H1 (cell line): ENCODE data around the gene FRY. TPM values are rescaled to one million over a fixed set of nuclear protein-coding genes. Genes with fewer than 3 reads are reported as not detected.

ENCODE experiments used
- CTCF ChIA-PET: fragments of 300-600 bp; sonication (Branson Sonifier 250); formaldehyde crosslinking; loops from one replicate; lab custom pipeline; 2021; ENCODE audit not compliant: partially characterized antibody; lab: Charles Lee
- POLR2A ChIA-PET: fragments of 300-600 bp; sonication (Branson Sonifier 250); formaldehyde crosslinking; loops from one replicate; lab custom pipeline; 2021; ENCODE audit warnings: inconsistent platforms; ENCODE audit not compliant: partially characterized antibody; lab: Charles Lee
- DNase-seq, 2 experiments: peaks; one replicate each; pipeline versions ENCODE4 v3.0.0 to v3.0.0-alpha.2; 2010 to 2022; ENCODE audit warnings: low spot score in 2 of 2, low read depth in 1 of 2, mixed read lengths in 1 of 2
- FAIRE-seq: peaks from 2 replicates; lab custom pipeline; 2011; peaks lifted over from hg19 to GRCh38; lab: Jason Lieb, UNC
- H2AFZ ChIP-seq: 2 replicates; pipeline ENCODE4 v1.8.1; 2012; ENCODE audit warnings: low read length, inconsistent platforms
- H2AK5ac ChIP-seq: 2 replicates; pipeline ENCODE4 v1.6.1; 2013; ENCODE audit warnings: low read depth, low read length
- H2BK120ac ChIP-seq: replicated peaks from 2 replicates; pipeline ENCODE3; 2013; ENCODE audit warnings: low read depth, low read length, inconsistent platforms
- H2BK12ac ChIP-seq: 2 replicates; pipeline ENCODE4 v1.6.1; 2013; ENCODE audit warnings: low read depth, low read length
- H2BK15ac ChIP-seq: 2 replicates; pipeline ENCODE4 v1.6.1; 2013; ENCODE audit warnings: low read length
- H2BK20ac ChIP-seq: 2 replicates; pipeline ENCODE4 v1.6.1; 2013; ENCODE audit warnings: low read length
- H2BK5ac ChIP-seq: 2 replicates; pipeline ENCODE4 v1.6.1; 2013; ENCODE audit warnings: low read depth, low read length
- H3K14ac ChIP-seq: 2 replicates; pipeline ENCODE4 v1.6.1; 2013; ENCODE audit warnings: inconsistent platforms; ENCODE audit not compliant: insufficient read length
- H3K18ac ChIP-seq: 2 replicates; pipeline ENCODE4 v1.6.1; 2013; ENCODE audit warnings: low read length; ENCODE audit errors: extremely low read depth
- H3K23ac ChIP-seq: 2 replicates; pipeline ENCODE4 v1.6.1; 2013; ENCODE audit warnings: inconsistent platforms; ENCODE audit not compliant: insufficient read length
- H3K23me2 ChIP-seq: 2 replicates; pipeline ENCODE4 v1.6.1; 2013; ENCODE audit warnings: low read depth, low read length
- H3K27ac ChIP-seq: 2 replicates; pipeline ENCODE4 v1.6.1; 2011; ENCODE audit warnings: low read depth, low read length, inconsistent platforms
- H3K27me3 ChIP-seq, 4 experiments: replicated peaks in 1 of 4; 1 replicate in 1 of 4; 2 replicates in 3 of 4; pipeline versions ENCODE4 v1.6.1 to v1.8.1; 2011 to 2013; ENCODE audit warnings: low read length in 3 of 4, mild to moderate bottlenecking in 3 of 4, inconsistent platforms in 2 of 4, mixed read lengths in 2 of 4, moderate library complexity in 1 of 4; ENCODE audit not compliant: control insufficient read depth in 3 of 4, insufficient read depth in 3 of 4; ENCODE audit errors: extremely low read depth in 1 of 4
- H3K36me3 ChIP-seq, 4 experiments: 2 replicates each; pipeline versions ENCODE4 v1.6.1 to v1.8.1; 2011 to 2013; ENCODE audit warnings: mild to moderate bottlenecking in 4 of 4, low read length in 3 of 4, moderate library complexity in 2 of 4, control low read depth in 1 of 4, inconsistent platforms in 1 of 4; ENCODE audit not compliant: insufficient read depth in 4 of 4, control insufficient read depth in 2 of 4
- H3K4ac ChIP-seq: replicated peaks from 2 replicates; pipeline ENCODE3; 2013; ENCODE audit warnings: low read length, low read depth, mixed read lengths, inconsistent platforms; ENCODE audit not compliant: insufficient read length
- H3K4me1 ChIP-seq, 4 experiments: replicated peaks in 1 of 4; 1 replicate in 1 of 4; 2 replicates in 3 of 4; pipeline versions ENCODE4 v1.6.1 to v1.8.1; 2011 to 2013; ENCODE audit warnings: low read length in 3 of 4, inconsistent platforms in 2 of 4, mixed read lengths in 1 of 4; ENCODE audit not compliant: insufficient read depth in 4 of 4, control insufficient read depth in 3 of 4
- H3K4me2 ChIP-seq, 2 experiments: 2 replicates each; pipeline versions ENCODE4 v1.6.1 to v1.8.1; 2011 to 2013; ENCODE audit warnings: low read depth in 2 of 2, low read length in 2 of 2, control low read depth in 1 of 2, inconsistent platforms in 1 of 2, mild to moderate bottlenecking in 1 of 2; ENCODE audit not compliant: insufficient read depth in 1 of 2
- H3K4me3 ChIP-seq, 4 experiments: fragments of 200-600, 300-600 bp in 1 of 4; sonication (generic), shearing (Covaris generic), sonication (Bioruptor Twin) in 1 of 4; 2 replicates each; pipeline versions ENCODE4 v1.5.1 to v1.8.1; 2011 to 2016; ENCODE audit warnings: low read length in 4 of 4, low read depth in 3 of 4, control low read depth in 2 of 4, inconsistent platforms in 2 of 4, mild to moderate bottlenecking in 2 of 4, mixed read lengths in 1 of 4, moderate library complexity in 1 of 4; ENCODE audit not compliant: insufficient read depth in 2 of 4; ENCODE audit errors: extremely low read depth in 1 of 4
- H3K56ac ChIP-seq: replicated peaks from 2 replicates; pipeline ENCODE3; 2013; ENCODE audit warnings: low read depth, mild to moderate bottlenecking, mixed read lengths, low read length, inconsistent platforms; ENCODE audit not compliant: insufficient read length
- H3K79me1 ChIP-seq: 2 replicates; pipeline ENCODE4 v1.6.1; 2013; ENCODE audit warnings: low read depth, low read length, control low read depth
- H3K79me2 ChIP-seq, 2 experiments: 2 replicates each; pipeline versions ENCODE4 v1.6.1 to v1.8.1; 2012 to 2013; ENCODE audit warnings: low read length in 2 of 2, mild to moderate bottlenecking in 2 of 2, inconsistent platforms in 1 of 2; ENCODE audit not compliant: insufficient read depth in 2 of 2, control insufficient read depth in 1 of 2
- H3K9ac ChIP-seq, 4 experiments: replicated peaks in 1 of 4; 1 replicate in 1 of 4; 2 replicates in 3 of 4; pipeline versions ENCODE4 v1.6.1 to v1.8.1; 2011 to 2013; ENCODE audit warnings: low read depth in 3 of 4, low read length in 3 of 4, control low read depth in 2 of 4, mild to moderate bottlenecking in 2 of 4, moderate library complexity in 2 of 4, inconsistent platforms in 1 of 4; ENCODE audit errors: extremely low read depth in 1 of 4
- H3K9me3 ChIP-seq, 2 experiments: 2 replicates each; pipeline versions ENCODE4 v1.6.1 to v1.8.1; 2012 to 2013; ENCODE audit warnings: mild to moderate bottlenecking in 2 of 2, moderate library complexity in 2 of 2, control low read depth in 1 of 2, inconsistent platforms in 1 of 2, low read depth in 1 of 2, low read length in 1 of 2, mixed read lengths in 1 of 2; ENCODE audit not compliant: insufficient read depth in 2 of 2
- H4K20me1 ChIP-seq, 2 experiments: replicated peaks in 1 of 2; 2 replicates each; pipeline versions ENCODE3 to v1.8.1; 2011 to 2013; ENCODE audit warnings: inconsistent platforms in 2 of 2, low read length in 2 of 2, mild to moderate bottlenecking in 1 of 2; ENCODE audit not compliant: insufficient read depth in 2 of 2, control insufficient read depth in 1 of 2
- H4K5ac ChIP-seq: 2 replicates; pipeline ENCODE4 v1.6.1; 2013; ENCODE audit warnings: low read length, low read depth, mixed read lengths, inconsistent platforms; ENCODE audit not compliant: insufficient read length
- H4K8ac ChIP-seq: 2 replicates; pipeline ENCODE4 v1.8.0; 2013; ENCODE audit warnings: mild to moderate bottlenecking, moderate library complexity, low read length, inconsistent platforms; ENCODE audit not compliant: insufficient read depth; ENCODE audit errors: extremely low read depth
- H4K91ac ChIP-seq: replicated peaks from 2 replicates; pipeline ENCODE3; 2013; ENCODE audit warnings: low read length, mixed read lengths, inconsistent platforms; ENCODE audit not compliant: insufficient read length
- ASH2L ChIP-seq: fragments of 200-600, 300-600 bp; sonication (generic); IDR thresholded peaks from one replicate; pipeline ENCODE4 v1.7.1; 2017; ENCODE audit warnings: low read length
- E2F6 ChIP-seq: IDR thresholded peaks from 2 replicates; pipeline ENCODE4 v1.6.1; 2012; ENCODE audit warnings: inconsistent platforms
- HDAC2 ChIP-seq, 2 experiments: fragments of 300-600 bp in 1 of 2; sonication (generic) in 1 of 2; IDR thresholded peaks; 2 replicates each; pipeline ENCODE4 v1.6.1; 2011 to 2012; ENCODE audit warnings: low read depth in 2 of 2, low read length in 2 of 2, mild to moderate bottlenecking in 2 of 2, moderate library complexity in 2 of 2, borderline replicate concordance in 1 of 2, inconsistent platforms in 1 of 2
- NRF1 ChIP-seq: IDR thresholded peaks from 2 replicates; pipeline ENCODE4 v1.6.1; 2011; ENCODE audit warnings: mild to moderate bottlenecking, low read depth, low read length, improper control_type of control experiment
- PHF8 ChIP-seq: fragments of 200-600 bp; sonication (generic); conservative IDR thresholded peaks from 2 replicates; pipeline ENCODE4 v1.7.1; 2012; ENCODE audit warnings: low read depth, mild to moderate bottlenecking, inconsistent platforms, low read length, moderate library complexity
- POLR2A ChIP-seq, 2 experiments: IDR thresholded peaks; 1 replicate in 1 of 2; 2 replicates in 1 of 2; pipeline ENCODE4 v1.6.1; 2011; ENCODE audit warnings: low read depth in 2 of 2, low read length in 2 of 2, mild to moderate bottlenecking in 2 of 2; ENCODE audit errors: control extremely low read depth in 1 of 2
- POLR2AphosphoS5 ChIP-seq: IDR thresholded peaks from 2 replicates; pipeline ENCODE4 v1.6.1; 2011; ENCODE audit warnings: low read depth, low read length
- RBBP5 ChIP-seq: IDR thresholded peaks from 2 replicates; pipeline ENCODE4 v1.7.1; 2012; ENCODE audit warnings: low read depth, mild to moderate bottlenecking, inconsistent platforms, low read length, moderate library complexity, borderline replicate concordance
- RFX5 ChIP-seq: IDR thresholded peaks from 2 replicates; pipeline ENCODE4 v1.6.1; 2011; ENCODE audit warnings: low read depth, low read length, improper control_type of control experiment, borderline replicate concordance
- SIRT6 ChIP-seq: IDR thresholded peaks from one replicate; pipeline ENCODE4 v1.7.1; 2012; ENCODE audit warnings: low read length, inconsistent platforms
- TAF7 ChIP-seq: optimal IDR thresholded peaks from 2 replicates; pipeline ENCODE3; 2011; ENCODE audit warnings: low read depth, mild to moderate bottlenecking, inconsistent platforms, low read length, moderate library complexity, borderline replicate concordance
- WGBS, 2 experiments: shearing (Covaris generic) in 1 of 2; methylation state at CpG; one replicate each; pipeline versions ENCODE4 v1.1.6 to v1.1.7; 2013 to 2015; ENCODE audit warnings: low lambda C conversion rate in 2 of 2, mixed read lengths in 2 of 2, inconsistent platforms in 1 of 2, low coverage in 1 of 2, missing lambda C conversion rate in 1 of 2; ENCODE audit not compliant: insufficient replicate concordance in 2 of 2, insufficient coverage in 1 of 2, insufficient read length in 1 of 2; ENCODE audit errors: extremely low coverage in 1 of 2, missing lambda C conversion rate in 1 of 2; 5-methylcytosine and 5-hydroxymethylcytosine counted together
- polyA plus RNA-seq, 7 experiments: library from polyadenylated mRNA; depleted of rRNA in 3 of 7; stranded (reverse) in 5 of 7; unstranded in 2 of 7; fragments of >200 nt in 5 of 7; fragments of 200-250 nt in 2 of 7; gene quantifications; 1 replicate in 5 of 7; 2 replicates in 1 of 7; 4 replicates in 1 of 7; pipeline versions ENCODE4 v1.2.1 to v1.2.3, GENCODE V29; 2011 to 2013; ENCODE audit warnings: missing spikeins in 2 of 7, mixed read lengths in 2 of 7
- total RNA-seq: library from RNA; stranded (reverse); fragmentation: NEBNext Ultra II Directional; extraction: Animal tissue kit (Norgen Biotek cat#: 25700); gene quantifications from 2 replicates; pipeline ENCODE4 v1.2.1, GENCODE V29; 2021
- TF ChIP-seq, protein P1 (sequence below): IDR thresholded peaks from 2 replicates; pipeline ENCODE4 v1.6.1; 2011; ENCODE audit warnings: low read depth, mild to moderate bottlenecking, low read length; ENCODE audit not compliant: insufficient read depth

The FRY gene
- total and polyA plus RNA-seq, 2 of the 8 experiments (the other 6 are each of a cell fraction or from before 2014, with no cell fraction given): 4.3 to 9.2 TPM

DNA sequence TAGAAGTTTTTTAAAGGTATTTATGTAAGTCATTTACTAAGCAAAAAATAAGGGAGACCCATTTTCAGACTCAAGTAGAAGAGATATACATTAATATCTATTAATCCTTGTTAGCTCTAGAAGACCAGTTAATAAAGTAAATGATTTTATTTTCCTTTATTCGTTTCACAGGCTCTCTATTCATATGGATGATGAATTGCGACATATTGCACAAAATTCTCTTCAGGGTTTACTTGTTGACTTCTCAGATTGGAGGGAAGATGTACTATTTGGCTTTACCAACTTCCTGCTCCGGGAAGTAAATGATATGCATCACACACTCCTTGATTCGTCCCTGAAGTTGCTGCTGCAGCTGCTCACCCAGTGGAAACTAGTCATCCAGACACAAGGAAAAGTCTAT is 139.3 kb downstream of the FRY start:
- Histone ChIP-seq H3K23me2 (peaks cover 6% of the 10 kb centered on the region; the same call in 1 of the 2 replicates), H3K9ac (no peak overlapping the region), H2AFZ (no peak overlapping the region), H2BK12ac (no peak overlapping the region), H3K4me3 (no peak overlapping the region), H3K23ac (no peak overlapping the region), H2BK5ac (no peak overlapping the region), H4K20me1 (peaks cover 0 to 1% of the 10 kb centered on the region in 2 experiments), H4K91ac (no peak overlapping the region), H2BK15ac (no peak overlapping the region), H3K4me1 (no peaks in the 10 kb centered on the region), H3K79me2 (no peaks in the 10 kb centered on the region), H3K14ac (no peak overlapping the region), H3K18ac (no peak overlapping the region), H3K36me3 (peaks cover 0 to 2% (median 0%) of the 10 kb centered on the region in 4 experiments; a peak in 2 of 8 replicates), H3K56ac (no peak overlapping the region), H2AK5ac (no peak overlapping the region), H3K79me1 (no peaks in the 10 kb centered on the region), H4K5ac (no peak overlapping the region), H3K9me3 (no peaks in the 10 kb centered on the region), H2BK120ac (no peak overlapping the region), H3K4me2 (no peak overlapping the region), H3K27ac (no peak overlapping the region), H4K8ac (no peak overlapping the region), H2BK20ac (no peak overlapping the region), H3K27me3 (no peaks in the 10 kb centered on the region), H3K4ac (no peak overlapping the region)
- ChIA-PET CTCF (interaction anchor here (1.4 kb wide), 1 partner anchor 261 kb away, joined by 4 read pairs; no protein-coding TSS in a partner anchor), POLR2A (no interaction called here)
- no peak for TF ChIP-seq POLR2A (IDR thresholded peaks at IDR 0.05; ENCODE audit: control extremely low read depth in 1 of 2, low read depth in 2 of 2, low read length in 2 of 2)
- no peak for TF ChIP-seq E2F6
- no peak for TF ChIP-seq RBBP5
- TF ChIP-seq ASH2L: no peak
- no peak for TF ChIP-seq PHF8
- TF ChIP-seq SIRT6: no peak
- no peak for TF ChIP-seq HDAC2 (IDR thresholded peaks at IDR 0.05; ENCODE audit: borderline replicate concordance in 1 of 2, low read depth in 2 of 2, low read length in 2 of 2)
- TF ChIP-seq TAF7: no peak
- TF ChIP-seq, protein P1, sequence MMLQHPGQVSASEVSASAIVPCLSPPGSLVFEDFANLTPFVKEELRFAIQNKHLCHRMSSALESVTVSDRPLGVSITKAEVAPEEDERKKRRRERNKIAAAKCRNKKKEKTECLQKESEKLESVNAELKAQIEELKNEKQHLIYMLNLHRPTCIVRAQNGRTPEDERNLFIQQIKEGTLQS: no peak
- no peak for TF ChIP-seq POLR2AphosphoS5
- no peak for TF ChIP-seq RFX5
- no peak for TF ChIP-seq NRF1
- 90% methylated on average over 4 of the region's 4 CpGs; no CpG with 5 or more reads in 1 of the 2 experiments for WGBS, 2 experiments
- FAIRE-seq (no peak), DNase-seq (no peak)
